ENCODE measurements around the gene KLHL6. TPM values are rescaled to one million over a fixed set of nuclear protein-coding genes. Genes with fewer than 3 reads are reported as not detected.

Gene KLHL6
- total and polyA plus RNA-seq, 8 donors = 0.19 to 4.6 (median 0.31) TPM

GRCh38 chr3:183507551-183507950, 48.0 kb downstream of the KLHL6 start:
- intact Hi-C loops (cut with DNase I) = no loop called here
- no peaks in the 10 kb centered on the region for H3K36me3 ChIP-seq
- no peaks in the 10 kb centered on the region for H3K4me1 ChIP-seq
- DNase-seq (no peak), FAIRE-seq (no peak), ATAC-seq (no peak)
- no peaks in the 10 kb centered on the region for H3K27me3 ChIP-seq
- WGBS, 2 donors = 86 to 91% methylated on average over 11 of the region's 11 CpGs
- TF ChIP-seq CTCF (IDR thresholded peaks at IDR 0.05) = no peak
- H3K4me3 ChIP-seq = no peak overlapping the region
- H3K9me3 ChIP-seq = no peaks in the 10 kb centered on the region
- H3K27ac ChIP-seq = no peak overlapping the region

GRCh38 chr3:183506674-183507320, 48.7 kb downstream of the KLHL6 start:
- no peak overlapping the region for H3K27ac ChIP-seq
- no peaks in the 10 kb centered on the region for H3K9me3 ChIP-seq
- no peak overlapping the region for H3K4me3 ChIP-seq
- WGBS, 2 donors = 75 to 77% methylated on average over 3 of the region's 3 CpGs
- ATAC-seq (peak in 2 of 4 donors; percentile 47 to 55), DNase-seq (no peak), FAIRE-seq (no peak)
- H3K36me3 ChIP-seq = no peaks in the 10 kb centered on the region
- intact Hi-C loops (cut with DNase I) = no loop called here
- no peaks in the 10 kb centered on the region for H3K27me3 ChIP-seq
- no peak for TF ChIP-seq CTCF (IDR thresholded peaks at IDR 0.05)
- H3K4me1 ChIP-seq = no peaks in the 10 kb centered on the region

GRCh38 chr3:183504597-183504996, 50.9 kb downstream of the KLHL6 start:
- no peak for TF ChIP-seq CTCF (IDR thresholded peaks at IDR 0.05)
- H3K4me3 ChIP-seq = no peak overlapping the region
- no peak for ATAC-seq
- FAIRE-seq = no peak
- no peaks in the 10 kb centered on the region for H3K9me3 ChIP-seq
- intact Hi-C loops (cut with DNase I) = no loop called here
- no peak for DNase-seq
- 73 to 87% methylated on average over 1 of the region's 1 CpG for WGBS, 2 donors
- H3K27ac ChIP-seq = no peak overlapping the region
- H3K36me3 ChIP-seq = no peaks in the 10 kb centered on the region
- no peaks in the 10 kb centered on the region for H3K27me3 ChIP-seq
- H3K4me1 ChIP-seq = no peaks in the 10 kb centered on the region

- Histone ChIP-seq H3K9me3 (no peaks in the 10 kb centered on the region), H3K27me3 (no peaks in the 10 kb centered on the region), H3K27ac (no peak overlapping the region), H3K4me1 (no peaks in the 10 kb centered on the region), H3K4me3 (no peak overlapping the region), H3K36me3 (no peaks in the 10 kb centered on the region)
- 63 to 79% methylated on average over 1 of the region's 1 CpG for WGBS, 2 donors
- no peak for ATAC-seq
- no peak for DNase-seq
- no peak for TF ChIP-seq CTCF (IDR thresholded peaks at IDR 0.05)
- no peak for FAIRE-seq
- intact Hi-C loops (cut with DNase I) = no loop called here
Observed at GRCh38 chr3:183503746-183504145, 51.8 kb downstream of the KLHL6 start.

Data from pancreas (tissue), 10 donors.